LNCaP clone FGC (cell line): ENCODE measurements around the gene MYRF.

Experiments
- DNase-seq: peaks from one replicate; pipeline ENCODE4 v3.0.0-alpha.2; 2011; ENCODE audit warnings: low read depth
- H3K4me3 ChIP-seq: 2 replicates; pipeline ENCODE4 v1.5.1; 2011; ENCODE audit warnings: mild to moderate bottlenecking, low read depth, low read length, control low read depth
- TF ChIP-seq, protein P1 (sequence below): IDR thresholded peaks from 2 replicates; pipeline ENCODE4 v1.5.1; 2012; ENCODE audit warnings: mild to moderate bottlenecking; ENCODE audit not compliant: control insufficient read depth, insufficient read depth; ENCODE audit errors: extremely low read depth

MYRF gene

GRCh38 chr11:61764606-61765260 is 12.3 kb downstream of the MYRF start:
- TF ChIP-seq, protein P1, sequence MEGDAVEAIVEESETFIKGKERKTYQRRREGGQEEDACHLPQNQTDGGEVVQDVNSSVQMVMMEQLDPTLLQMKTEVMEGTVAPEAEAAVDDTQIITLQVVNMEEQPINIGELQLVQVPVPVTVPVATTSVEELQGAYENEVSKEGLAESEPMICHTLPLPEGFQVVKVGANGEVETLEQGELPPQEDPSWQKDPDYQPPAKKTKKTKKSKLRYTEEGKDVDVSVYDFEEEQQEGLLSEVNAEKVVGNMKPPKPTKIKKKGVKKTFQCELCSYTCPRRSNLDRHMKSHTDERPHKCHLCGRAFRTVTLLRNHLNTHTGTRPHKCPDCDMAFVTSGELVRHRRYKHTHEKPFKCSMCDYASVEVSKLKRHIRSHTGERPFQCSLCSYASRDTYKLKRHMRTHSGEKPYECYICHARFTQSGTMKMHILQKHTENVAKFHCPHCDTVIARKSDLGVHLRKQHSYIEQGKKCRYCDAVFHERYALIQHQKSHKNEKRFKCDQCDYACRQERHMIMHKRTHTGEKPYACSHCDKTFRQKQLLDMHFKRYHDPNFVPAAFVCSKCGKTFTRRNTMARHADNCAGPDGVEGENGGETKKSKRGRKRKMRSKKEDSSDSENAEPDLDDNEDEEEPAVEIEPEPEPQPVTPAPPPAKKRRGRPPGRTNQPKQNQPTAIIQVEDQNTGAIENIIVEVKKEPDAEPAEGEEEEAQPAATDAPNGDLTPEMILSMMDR, result no peak
- H3K4me3 ChIP-seq, result no peak overlapping the region
- no peak for DNase-seq

DNA sequence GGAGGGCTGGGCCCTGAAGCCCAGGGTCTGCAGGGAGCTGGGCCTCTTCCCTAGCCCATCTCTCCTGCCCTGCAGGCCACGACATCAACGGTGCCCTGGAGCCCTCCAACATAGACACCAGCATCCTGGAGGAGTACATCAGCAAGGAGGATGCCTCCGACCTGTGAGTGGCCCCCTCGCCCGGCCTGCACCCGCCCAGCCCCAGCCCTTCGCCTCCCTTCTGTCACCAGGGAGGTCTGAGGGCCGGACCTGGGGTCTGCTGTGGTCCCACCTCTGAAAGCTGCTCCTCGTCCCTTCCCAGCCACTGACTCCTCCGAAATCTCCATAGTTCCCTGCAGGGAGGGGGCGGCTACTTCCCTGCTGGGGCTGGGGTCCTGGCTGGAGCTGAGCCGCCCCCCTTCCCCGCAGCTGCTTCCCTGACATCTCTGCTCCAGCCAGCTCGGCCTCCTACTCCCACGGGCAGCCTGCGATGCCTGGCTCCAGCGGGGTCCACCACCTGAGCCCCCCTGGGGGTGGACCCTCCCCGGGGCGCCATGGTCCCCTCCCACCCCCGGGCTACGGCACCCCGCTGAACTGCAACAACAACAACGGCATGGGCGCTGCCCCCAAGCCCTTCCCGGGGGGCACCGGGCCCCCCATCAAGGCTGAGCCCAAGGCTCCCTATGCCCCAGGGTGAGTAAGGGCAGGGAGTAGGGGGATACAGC is 13.3 kb downstream of the MYRF start:
- TF ChIP-seq, protein P1, result no peak
- H3K4me3 ChIP-seq, result no peak overlapping the region
- DNase-seq, result no peak

DNA sequence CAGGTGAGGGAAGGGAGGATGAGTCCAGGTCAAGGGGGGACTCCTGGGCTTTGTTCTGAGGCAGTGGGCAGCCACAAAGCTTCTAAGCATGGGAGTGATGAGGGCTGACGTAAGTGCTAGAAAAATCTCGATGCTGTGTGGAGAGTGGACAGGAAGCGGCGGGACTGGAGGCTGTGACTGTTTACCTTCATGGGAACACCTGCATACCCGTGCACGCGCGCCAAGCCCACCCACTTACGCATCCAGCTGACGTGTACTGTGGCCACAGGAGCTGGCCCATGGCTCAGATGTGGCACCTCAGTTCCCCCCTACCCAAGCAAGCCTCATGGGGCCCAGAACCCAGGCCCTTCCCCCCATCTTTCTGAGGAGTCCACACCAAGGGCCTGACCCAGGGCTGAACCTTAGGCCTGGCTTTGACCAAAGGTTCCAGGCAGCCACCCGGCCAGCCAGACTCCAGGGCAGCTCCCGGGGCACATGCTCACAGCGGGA is 14.0 kb downstream of the MYRF start:
- TF ChIP-seq, protein P1, result no peak
- H3K4me3 ChIP-seq, result no peak overlapping the region
- DNase-seq, result no peak

GRCh38 chr11:61768376-61769076 is 16.1 kb downstream of the MYRF start:
- no peak for DNase-seq
- TF ChIP-seq, protein P1, result no peak
- no peak overlapping the region for H3K4me3 ChIP-seq

DNA sequence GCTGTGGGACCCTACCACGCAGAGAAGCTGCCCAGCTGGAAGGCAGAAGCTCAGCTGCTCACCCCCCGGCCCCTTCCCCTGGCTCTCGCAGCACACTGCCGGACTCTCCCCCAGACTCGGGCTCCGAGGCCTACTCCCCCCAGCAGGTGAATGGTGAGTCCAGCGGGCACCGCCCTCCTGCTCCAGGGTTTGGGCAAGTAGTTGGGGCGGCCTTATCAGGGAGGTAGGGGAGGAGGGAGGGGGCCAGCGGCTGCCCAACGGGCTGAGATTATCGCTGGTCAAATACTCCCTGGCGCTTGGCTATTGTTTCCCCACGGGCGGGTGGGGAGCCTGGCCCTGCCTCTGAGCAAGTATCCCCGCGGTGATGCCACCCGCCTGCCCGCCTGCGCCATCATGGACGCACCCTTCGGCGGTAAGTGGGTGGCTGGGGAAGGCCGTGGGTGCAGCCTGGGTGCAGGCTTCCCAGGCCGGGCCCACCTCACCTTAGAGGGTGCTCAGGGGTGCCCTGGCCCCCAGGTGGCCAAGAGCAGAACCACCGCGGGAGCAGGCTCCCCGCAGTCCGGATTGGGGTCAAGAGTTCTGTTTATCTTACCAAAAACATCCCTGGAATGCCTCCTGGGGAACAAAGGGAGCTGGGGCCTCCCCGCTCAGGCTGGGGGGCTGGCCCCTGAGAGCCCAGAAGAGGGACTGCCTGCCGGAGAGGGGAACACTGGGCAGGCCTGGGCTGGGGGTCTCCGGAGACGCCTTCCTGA is 16.9 kb downstream of the MYRF start:
- no peak for DNase-seq
- TF ChIP-seq, protein P1, result no peak
- no peak overlapping the region for H3K4me3 ChIP-seq

GRCh38 chr11:61769946-61770683 is 17.7 kb downstream of the MYRF start:
- TF ChIP-seq, protein P1, result no peak
- H3K4me3 ChIP-seq, result no peak overlapping the region
- no peak for DNase-seq
